Mucosa of descending colon (tissue), 3 donors: ENCODE data around the gene MUSK. TPM values are rescaled to one million over a fixed set of nuclear protein-coding genes. Genes with fewer than 3 reads are reported as not detected.

Experiments used
- ATAC-seq: fragments of 200-7000 bp; cut with Tn5 transposase; one replicate; pipeline ENCODE4 v1.9.1; 2020; ENCODE audit warnings: mild to moderate bottlenecking, moderate library complexity
- DNase-seq, 3 donors: peaks; one replicate each; pipeline ENCODE4 v3.0.0-alpha.2; 2020
- H3K36me3 ChIP-seq: fragments of 200-600 bp; one replicate; pipeline ENCODE4 v1.8.0; 2021; ENCODE audit warnings: low read depth, mild to moderate bottlenecking
- H3K4me1 ChIP-seq: fragments of 200-600 bp; one replicate; pipeline ENCODE4 v1.8.0; 2021; ENCODE audit warnings: low read depth, mild to moderate bottlenecking
- H3K4me3 ChIP-seq: fragments of 200-600 bp; one replicate; pipeline ENCODE4 v1.8.0; 2021; ENCODE audit warnings: mild to moderate bottlenecking
- H3K9me3 ChIP-seq: fragments of 200-600 bp; one replicate; pipeline ENCODE4 v1.8.0; 2021; ENCODE audit warnings: mild to moderate bottlenecking
- intact Hi-C, 2 donors: fragments of 100-400 bp; cut with DNase I in 1 of 2; cut with micrococcal nuclease in 1 of 2; formaldehyde crosslinking; loops; one replicate each; pipeline versions ENCODE4 v1.11.0 to v1.11.1; 2022; cut with DNase I, micrococcal nuclease
- total RNA-seq, 3 donors: library from RNA; stranded (reverse); fragmentation: NEBNext Ultra II Directional in 2 of 3; extraction: Animal tissue kit (Norgen Biotek cat#: 25700) in 2 of 3; gene quantifications; one replicate each; pipeline versions ENCODE4 v1.2.1 to v1.2.4, GENCODE V29; 2021 to 2023
- TF ChIP-seq, protein P1 (sequence below): fragments of 200-600 bp; IDR thresholded peaks from one replicate; pipeline ENCODE4 v1.8.0; 2022; ENCODE audit warnings: antibody characterized with exemption, mild to moderate bottlenecking
- donor health status: DM: no; HTN: no; CAD: no; lungs with moderate emphysema.
- donor health status: DM: no; HTN: no; CAD: no.
- donor health status: DM: no; HTN: yes; CAD: no.

The MUSK gene
- total RNA-seq, 3 donors from 2014 or later = 1.4 to 5.6 (median 3.6) TPM

DNA sequence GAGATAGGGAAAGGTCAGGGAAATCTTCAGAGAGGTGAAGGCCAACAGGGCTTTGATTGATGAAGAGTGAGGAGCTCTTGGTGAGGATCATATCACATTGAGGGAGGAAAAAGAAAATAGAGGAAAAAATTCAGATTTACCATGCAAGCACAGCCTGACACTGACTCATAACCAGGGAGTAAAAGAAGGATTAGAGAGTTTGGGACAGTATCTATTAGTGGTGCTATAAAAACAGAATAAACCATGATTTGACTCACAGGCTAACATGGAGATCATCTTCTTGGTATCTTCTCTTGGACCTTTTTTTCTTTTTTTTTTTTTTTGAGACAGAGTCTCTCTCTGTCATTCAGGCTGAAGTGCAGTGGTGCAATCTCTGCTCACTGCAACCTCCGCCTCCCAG lies 44.4 kb downstream of the MUSK start:
- no peak for DNase-seq
- Histone ChIP-seq H3K4me3 (no peak overlapping the region), H3K9me3 (no peaks in the 10 kb centered on the region), H3K4me1 (no peaks in the 10 kb centered on the region), H3K36me3 (no peaks in the 10 kb centered on the region)
- ATAC-seq = no peak
- intact Hi-C loops = no loop called here
- TF ChIP-seq, protein P1, sequence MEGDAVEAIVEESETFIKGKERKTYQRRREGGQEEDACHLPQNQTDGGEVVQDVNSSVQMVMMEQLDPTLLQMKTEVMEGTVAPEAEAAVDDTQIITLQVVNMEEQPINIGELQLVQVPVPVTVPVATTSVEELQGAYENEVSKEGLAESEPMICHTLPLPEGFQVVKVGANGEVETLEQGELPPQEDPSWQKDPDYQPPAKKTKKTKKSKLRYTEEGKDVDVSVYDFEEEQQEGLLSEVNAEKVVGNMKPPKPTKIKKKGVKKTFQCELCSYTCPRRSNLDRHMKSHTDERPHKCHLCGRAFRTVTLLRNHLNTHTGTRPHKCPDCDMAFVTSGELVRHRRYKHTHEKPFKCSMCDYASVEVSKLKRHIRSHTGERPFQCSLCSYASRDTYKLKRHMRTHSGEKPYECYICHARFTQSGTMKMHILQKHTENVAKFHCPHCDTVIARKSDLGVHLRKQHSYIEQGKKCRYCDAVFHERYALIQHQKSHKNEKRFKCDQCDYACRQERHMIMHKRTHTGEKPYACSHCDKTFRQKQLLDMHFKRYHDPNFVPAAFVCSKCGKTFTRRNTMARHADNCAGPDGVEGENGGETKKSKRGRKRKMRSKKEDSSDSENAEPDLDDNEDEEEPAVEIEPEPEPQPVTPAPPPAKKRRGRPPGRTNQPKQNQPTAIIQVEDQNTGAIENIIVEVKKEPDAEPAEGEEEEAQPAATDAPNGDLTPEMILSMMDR = no peak

DNA sequence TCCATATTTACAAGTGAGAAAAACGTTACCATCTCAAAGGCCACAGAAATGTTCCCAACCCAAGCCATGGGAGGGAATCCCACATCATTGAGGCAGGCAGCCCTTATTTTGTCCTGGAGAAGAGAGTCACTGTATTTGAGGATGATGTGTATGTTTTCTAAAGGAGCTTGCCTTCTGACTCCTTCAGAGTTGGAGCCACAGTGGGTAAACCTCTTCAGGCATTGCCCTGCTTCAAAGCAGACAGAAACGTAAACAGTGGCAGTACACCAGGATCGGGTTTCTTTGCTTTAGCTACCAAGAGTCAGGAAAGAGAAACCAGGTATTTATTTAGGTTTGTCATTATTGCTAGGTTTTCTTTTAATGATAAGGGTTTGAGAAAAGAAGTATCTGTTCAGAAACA lies 45.7 kb downstream of the MUSK start:
- ATAC-seq (no peak), DNase-seq (no peak)
- no peaks in the 10 kb centered on the region for H3K36me3 ChIP-seq
- H3K4me3 ChIP-seq = no peak overlapping the region
- intact Hi-C loops = no loop called here
- H3K4me1 ChIP-seq = no peaks in the 10 kb centered on the region
- TF ChIP-seq, protein P1 = no peak
- H3K9me3 ChIP-seq = no peaks in the 10 kb centered on the region

DNA sequence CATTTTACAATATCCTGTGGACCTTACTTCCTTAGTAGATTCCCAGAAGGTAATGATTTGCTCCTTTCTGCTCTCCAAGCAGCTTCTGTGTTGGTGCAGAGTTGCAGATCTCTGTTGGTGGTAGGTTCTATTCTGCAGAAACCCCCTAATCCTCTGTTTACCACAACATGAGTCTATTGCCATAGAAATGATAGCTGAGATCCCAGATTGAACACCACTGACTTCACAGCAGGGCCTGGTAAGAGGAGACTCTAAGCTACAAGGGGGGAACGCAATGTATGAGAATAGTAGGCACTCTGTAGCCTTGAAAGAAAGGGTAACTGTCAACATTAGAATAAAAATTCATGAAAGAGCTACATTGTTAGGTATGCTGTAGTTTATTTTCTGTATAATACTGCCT lies 59.5 kb downstream of the MUSK start:
- DNase-seq (no peak), ATAC-seq (no peak)
- Histone ChIP-seq H3K4me1 (no peaks in the 10 kb centered on the region), H3K9me3 (no peaks in the 10 kb centered on the region), H3K36me3 (no peaks in the 10 kb centered on the region), H3K4me3 (no peak overlapping the region)
- TF ChIP-seq, protein P1 = no peak
- intact Hi-C loops = no loop called here

DNA sequence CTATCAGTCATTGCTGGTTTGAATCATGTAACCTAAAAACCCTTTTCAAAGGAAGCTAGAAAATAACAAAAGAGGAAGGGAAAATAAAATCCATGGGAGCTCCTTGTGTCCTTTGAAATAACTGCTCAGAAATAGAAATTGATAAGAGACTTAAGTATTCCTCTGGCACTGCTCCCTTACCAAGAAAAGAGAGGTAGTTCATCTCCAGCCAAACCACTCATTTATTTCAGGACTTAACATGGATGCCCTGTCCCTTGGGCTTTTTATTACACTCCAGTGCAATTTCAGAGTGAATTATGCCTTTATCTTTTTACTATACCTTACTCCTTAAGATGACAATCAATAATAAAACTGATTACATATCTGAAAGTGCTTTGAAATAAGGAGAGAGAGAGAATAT lies 61.0 kb downstream of the MUSK start:
- ATAC-seq = no peak
- no peaks in the 10 kb centered on the region for H3K4me1 ChIP-seq
- H3K4me3 ChIP-seq = no peak overlapping the region
- H3K9me3 ChIP-seq = no peaks in the 10 kb centered on the region
- TF ChIP-seq, protein P1 = no peak
- intact Hi-C loops = no loop called here
- no peak for DNase-seq
- no peaks in the 10 kb centered on the region for H3K36me3 ChIP-seq

DNA sequence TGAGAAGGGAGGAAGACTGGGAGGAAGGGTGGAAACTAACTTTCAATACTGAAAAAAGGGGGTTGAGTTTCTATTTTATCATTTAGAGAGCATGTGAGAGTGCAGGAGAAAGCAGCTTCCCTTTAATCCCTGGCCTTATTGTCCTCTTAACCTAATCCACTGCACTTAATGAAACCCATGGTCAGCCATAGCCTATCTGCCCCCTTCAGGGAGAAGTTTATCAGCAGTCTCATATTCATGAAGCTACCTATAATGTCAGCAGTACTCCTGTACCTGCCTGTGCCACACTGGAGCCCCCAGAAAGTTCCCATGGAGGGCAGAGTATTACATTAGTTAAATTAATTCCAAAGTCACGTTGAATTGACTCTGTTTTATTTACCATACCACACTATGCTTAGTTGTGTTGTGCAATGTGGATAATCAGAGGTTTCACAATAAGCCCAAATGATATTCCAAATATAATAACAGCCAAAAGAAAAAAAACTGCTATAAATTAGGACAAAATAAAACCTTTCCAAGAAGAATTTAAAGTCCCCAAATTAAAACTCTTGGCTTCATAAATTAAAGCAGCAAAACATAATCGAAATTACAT lies 62.9 kb downstream of the MUSK start:
- H3K4me3 ChIP-seq = no peak overlapping the region
- H3K4me1 ChIP-seq = no peaks in the 10 kb centered on the region
- TF ChIP-seq, protein P1 = no peak
- ATAC-seq (no peak), DNase-seq (no peak)
- intact Hi-C loops = no loop called here
- H3K9me3 ChIP-seq = no peaks in the 10 kb centered on the region
- no peaks in the 10 kb centered on the region for H3K36me3 ChIP-seq

DNA sequence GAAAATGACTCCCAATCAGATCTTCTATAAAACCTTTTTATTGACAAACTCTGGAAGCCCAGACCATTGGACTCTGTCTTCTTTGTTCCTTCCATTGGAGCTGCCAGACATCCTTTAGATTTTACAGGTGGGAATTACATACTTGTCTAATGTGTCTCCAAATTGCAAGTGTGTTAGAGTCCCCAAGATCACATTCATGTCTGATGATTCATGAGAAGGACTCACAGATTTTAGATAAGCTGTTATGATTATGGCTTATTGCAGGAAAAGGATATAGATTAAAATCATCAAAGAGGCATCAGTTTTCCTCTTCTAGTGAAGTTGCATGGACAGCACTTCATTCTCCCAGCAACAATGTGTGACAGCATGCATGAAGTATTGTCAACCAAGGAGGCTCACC lies 70.4 kb downstream of the MUSK start:
- Histone ChIP-seq H3K4me3 (no peak overlapping the region), H3K9me3 (no peaks in the 10 kb centered on the region), H3K4me1 (no peaks in the 10 kb centered on the region), H3K36me3 (no peaks in the 10 kb centered on the region)
- no peak for ATAC-seq
- intact Hi-C loops = no loop called here
- TF ChIP-seq, protein P1 = no peak
- no peak for DNase-seq
